CD4-positive, alpha-beta T cell treated with Interleukin-4 for 1 hour (primary cell): Measurements from ENCODE around the gene CISD1.

ENCODE experiments used
- DNase-seq, 2 donors: peaks; one replicate each; pipeline ENCODE4 v3.0.0-alpha.2; 2020 to 2022

Gene CISD1

DNA sequence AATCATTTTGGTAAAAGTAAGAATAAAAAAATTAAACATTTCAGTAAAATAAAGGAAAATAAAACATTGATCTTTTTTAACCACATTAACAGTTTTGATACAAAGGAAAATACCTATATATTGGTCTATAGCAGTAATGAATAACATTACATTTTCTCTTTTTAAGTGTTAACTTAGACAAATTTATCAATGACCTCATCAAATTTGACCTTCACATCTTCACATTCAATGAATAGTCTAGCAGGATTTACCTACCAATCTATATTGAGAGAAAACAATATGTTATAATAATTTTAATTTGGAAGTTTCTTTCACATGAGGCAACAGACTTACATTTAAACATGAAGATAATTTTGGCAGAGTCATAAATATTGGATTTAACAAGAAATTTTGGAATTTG is 47.9 kb downstream of the CISD1 start:
- DNase-seq = no peak

- no peak for DNase-seq
Observed at GRCh38 chr10:58318346-58318745, 49.4 kb downstream of the CISD1 start.

DNA sequence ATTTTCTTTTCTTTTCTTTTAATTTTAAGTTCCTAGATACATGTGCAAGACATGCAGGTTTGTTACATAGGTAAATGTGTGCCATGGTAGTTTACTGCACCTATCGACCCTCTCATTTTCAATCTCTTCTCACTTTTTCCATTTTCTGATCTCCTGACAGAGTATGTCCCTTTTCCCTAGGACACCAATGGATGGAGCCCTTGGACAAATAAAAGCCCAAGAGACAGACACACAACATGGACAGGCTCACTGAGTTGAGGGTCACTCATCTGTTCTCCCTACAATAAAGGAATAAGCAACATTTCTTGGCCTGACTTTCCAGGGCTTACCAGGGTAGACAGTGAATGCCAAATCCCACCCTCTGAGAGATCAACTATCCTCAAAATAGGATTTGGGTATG is 50.6 kb downstream of the CISD1 start:
- no peak for DNase-seq

- no peak for DNase-seq
Observed at GRCh38 chr10:58320351-58321049, 51.5 kb downstream of the CISD1 start.

- peak; percentile 30 to 67 for DNase-seq
Observed at GRCh38 chr10:58322072-58322834, 53.3 kb downstream of the CISD1 start.

GRCh38 chr10:58322835-58323209 is 53.9 kb downstream of the CISD1 start:
- no peak for DNase-seq

DNA sequence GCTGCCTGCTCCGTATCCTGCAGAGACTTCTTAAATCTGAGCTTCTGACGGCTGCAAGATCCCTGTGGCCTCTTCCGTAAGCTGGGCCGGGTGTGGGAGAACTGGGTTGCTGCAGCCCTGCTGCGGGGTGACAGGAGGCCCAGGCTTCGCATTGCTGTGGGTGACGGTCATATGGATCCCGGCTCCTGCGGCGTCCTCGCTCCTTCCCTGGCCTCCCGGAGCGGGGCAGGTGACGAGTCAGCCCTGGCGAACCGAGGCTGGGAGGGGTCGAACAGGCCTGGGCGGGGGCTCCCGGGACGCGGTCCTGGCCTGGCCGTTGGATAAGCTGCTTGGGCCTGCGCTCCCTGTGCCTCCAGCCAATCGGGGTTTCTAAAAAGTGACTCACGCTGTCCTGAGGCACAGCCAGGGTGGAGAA is 58.0 kb downstream of the CISD1 start:
- DNase-seq = no peak

DNA sequence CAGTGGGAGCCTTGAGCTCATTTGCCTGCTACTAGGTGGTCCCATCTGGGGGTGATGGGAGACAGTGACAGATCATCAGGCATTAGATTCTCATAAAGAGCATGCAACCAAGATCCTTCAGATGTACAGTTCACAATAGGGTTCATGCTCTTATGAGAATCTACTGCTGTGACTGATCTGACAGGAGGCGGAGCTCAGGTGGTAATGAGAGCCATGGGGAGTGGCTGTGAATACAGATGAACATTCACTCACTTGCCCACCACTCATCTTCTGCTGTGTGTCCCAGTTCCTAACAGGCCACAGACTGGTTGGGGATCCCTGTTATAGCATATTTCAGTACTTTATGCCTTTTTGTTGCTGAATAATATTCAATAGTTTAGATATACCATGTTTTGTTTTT is 59.3 kb downstream of the CISD1 start:
- DNase-seq = no peak

DNA sequence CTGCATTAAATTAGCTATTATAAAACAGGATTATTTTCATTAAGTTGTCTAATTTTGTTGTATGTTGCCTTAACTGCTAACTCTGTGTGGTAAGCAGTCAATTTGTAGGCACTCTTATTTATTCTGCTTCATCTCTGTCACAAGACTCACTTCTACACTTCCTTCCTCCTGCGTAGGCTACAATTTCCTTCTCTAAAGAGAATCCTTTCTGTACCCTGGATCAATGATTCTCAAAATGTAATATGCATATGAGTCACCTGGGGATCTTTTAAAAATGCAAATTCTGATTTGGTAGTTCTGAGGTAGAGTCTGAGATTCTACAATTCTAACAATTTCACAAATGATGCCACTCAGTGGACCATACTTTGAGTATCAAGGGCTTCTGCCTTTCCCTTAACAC is 61.5 kb downstream of the CISD1 start:
- DNase-seq = no peak

DNA sequence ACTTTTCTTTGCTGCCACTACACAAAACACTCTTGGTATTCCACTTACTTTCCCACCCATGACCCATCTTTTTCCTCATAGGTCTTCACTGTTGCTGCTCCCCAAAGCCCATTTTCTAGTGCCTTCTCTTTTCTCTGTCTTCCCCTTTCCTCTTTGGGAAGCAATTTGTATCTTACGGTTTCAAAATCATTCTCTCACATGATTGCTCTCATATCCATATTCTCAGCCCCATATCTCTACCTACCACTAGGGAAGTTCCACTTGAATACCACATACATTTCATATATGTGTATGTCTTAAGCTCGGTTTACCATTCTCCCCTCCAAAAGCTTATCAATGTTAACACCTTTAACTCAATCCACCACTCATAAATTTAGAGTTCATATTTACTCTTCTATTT is 62.7 kb downstream of the CISD1 start:
- no peak for DNase-seq

GRCh38 chr10:58334817-58335305 is 65.9 kb downstream of the CISD1 start, which contains the start of gene UBE2D1:
Gene UBE2D1, plus strand, starts transcription at chr10:58335006. Its CDS starts 196 bp downstream, at chr10:58335202.
- peak; percentile 84 to 87 for DNase-seq

GRCh38 chr10:58335306-58336005 is 66.5 kb downstream of the CISD1 start:
- DNase-seq = peak in 1 of 2 donors; percentile 5

- DNase-seq = no peak
Observed at GRCh38 chr10:58336242-58336641, 67.3 kb downstream of the CISD1 start.
